ENCODE data around the gene KSR1. TPM values are rescaled to one million over a fixed set of nuclear protein-coding genes. Genes with fewer than 3 reads are reported as not detected.

KSR1 gene
- total RNA-seq, 2 donors from 2014 or later: 33.7 to 46.3 TPM

DNA sequence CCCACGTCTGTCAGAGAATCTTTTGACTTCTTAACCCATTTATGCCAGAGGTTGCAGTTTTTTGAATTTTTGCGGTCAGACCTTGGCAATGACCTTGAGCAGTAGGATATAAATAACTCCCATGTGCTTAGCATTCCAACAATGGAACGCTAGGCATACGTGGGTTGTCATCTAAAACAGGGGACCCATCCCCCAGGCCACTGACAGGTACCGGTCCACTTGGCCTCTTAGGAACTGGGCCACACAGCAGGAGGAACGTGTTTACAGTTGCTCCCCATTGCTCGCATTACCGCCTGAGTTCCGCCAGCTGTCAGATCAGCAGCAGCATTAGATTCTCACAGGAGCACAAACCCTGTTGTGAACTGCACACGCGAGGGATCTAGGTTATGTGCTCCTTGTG lies 97.9 kb downstream of the KSR1 start:
- peaks cover 10% of the 10 kb centered on the region for H3K4me1 ChIP-seq (ENCODE audit: control insufficient read depth, insufficient read depth, low read length)
- no peak overlapping the region for H3K27ac Mint-ChIP-seq
- H3K27me3 ChIP-seq (ENCODE audit: control insufficient read depth, insufficient read depth, low read length, poor library complexity, severe bottlenecking): no peaks in the 10 kb centered on the region
- WGBS, 2 experiments (ENCODE audit: insufficient coverage in 1 of 2, insufficient read length in 1 of 2): 85 to 94% methylated on average over 9 to 11 of the region's 11 CpGs
- no peak overlapping the region for H3K27ac ChIP-seq (ENCODE audit: low read depth, low read length)
- H3K9ac ChIP-seq (ENCODE audit: extremely low read depth, low read length, poor library complexity, severe bottlenecking): no peak overlapping the region
- DNase-seq: no peak
- no peaks in the 10 kb centered on the region for H3K36me3 ChIP-seq (ENCODE audit: control insufficient read depth, insufficient read depth, low read length)
- H3K4me1 Mint-ChIP-seq: peaks cover 35% of the 10 kb centered on the region
- H3K36me3 Mint-ChIP-seq (ENCODE audit: low read depth): peaks cover 19% of the 10 kb centered on the region
- no peaks in the 10 kb centered on the region for H3K27me3 Mint-ChIP-seq (ENCODE audit: insufficient read depth)
- H3K4me3 ChIP-seq (ENCODE audit: low read length): no peak overlapping the region
- TF ChIP-seq, protein P1, sequence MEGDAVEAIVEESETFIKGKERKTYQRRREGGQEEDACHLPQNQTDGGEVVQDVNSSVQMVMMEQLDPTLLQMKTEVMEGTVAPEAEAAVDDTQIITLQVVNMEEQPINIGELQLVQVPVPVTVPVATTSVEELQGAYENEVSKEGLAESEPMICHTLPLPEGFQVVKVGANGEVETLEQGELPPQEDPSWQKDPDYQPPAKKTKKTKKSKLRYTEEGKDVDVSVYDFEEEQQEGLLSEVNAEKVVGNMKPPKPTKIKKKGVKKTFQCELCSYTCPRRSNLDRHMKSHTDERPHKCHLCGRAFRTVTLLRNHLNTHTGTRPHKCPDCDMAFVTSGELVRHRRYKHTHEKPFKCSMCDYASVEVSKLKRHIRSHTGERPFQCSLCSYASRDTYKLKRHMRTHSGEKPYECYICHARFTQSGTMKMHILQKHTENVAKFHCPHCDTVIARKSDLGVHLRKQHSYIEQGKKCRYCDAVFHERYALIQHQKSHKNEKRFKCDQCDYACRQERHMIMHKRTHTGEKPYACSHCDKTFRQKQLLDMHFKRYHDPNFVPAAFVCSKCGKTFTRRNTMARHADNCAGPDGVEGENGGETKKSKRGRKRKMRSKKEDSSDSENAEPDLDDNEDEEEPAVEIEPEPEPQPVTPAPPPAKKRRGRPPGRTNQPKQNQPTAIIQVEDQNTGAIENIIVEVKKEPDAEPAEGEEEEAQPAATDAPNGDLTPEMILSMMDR (conservative IDR thresholded peaks at IDR 0.05): no peak
- peaks cover 2% of the 10 kb centered on the region for H3K9me3 Mint-ChIP-seq
- peaks cover 4% of the 10 kb centered on the region for H3K9me3 ChIP-seq (ENCODE audit: control insufficient read depth, low read length)
- no peak overlapping the region for H3K4me3 Mint-ChIP-seq

DNA sequence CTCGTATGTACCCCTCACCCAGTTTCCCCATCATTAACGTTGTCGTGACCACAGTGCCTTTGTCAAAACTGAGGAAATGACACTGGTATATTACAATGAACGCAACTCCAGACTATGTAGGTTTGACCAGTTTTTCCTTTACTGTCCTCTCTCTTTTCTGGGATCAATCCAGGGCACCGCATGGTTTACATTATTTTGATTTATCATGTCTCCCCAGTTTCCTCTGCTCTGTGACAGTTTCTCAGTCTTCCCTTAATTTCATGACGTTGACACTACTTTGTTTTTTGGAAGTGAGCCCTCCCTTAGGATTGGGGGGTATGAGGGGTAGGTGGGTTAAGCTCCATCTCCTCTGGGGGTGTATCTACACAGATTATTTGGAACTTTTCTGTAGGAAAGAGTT lies 98.7 kb downstream of the KSR1 start:
- Histone ChIP-seq H3K9ac (ENCODE audit: extremely low read depth, low read length, poor library complexity, severe bottlenecking) (no peak overlapping the region), H3K4me3 (ENCODE audit: low read length) (no peak overlapping the region), H3K36me3 (ENCODE audit: control insufficient read depth, insufficient read depth, low read length) (no peaks in the 10 kb centered on the region), H3K27me3 (ENCODE audit: control insufficient read depth, insufficient read depth, low read length, poor library complexity, severe bottlenecking) (no peaks in the 10 kb centered on the region), H3K4me1 (ENCODE audit: control insufficient read depth, insufficient read depth, low read length) (peaks cover 10% of the 10 kb centered on the region), H3K9me3 (ENCODE audit: control insufficient read depth, low read length) (peaks cover 4% of the 10 kb centered on the region), H3K27ac (ENCODE audit: low read depth, low read length) (no peak overlapping the region)
- DNase-seq: no peak
- peaks cover 2% of the 10 kb centered on the region for H3K9me3 Mint-ChIP-seq
- no peaks in the 10 kb centered on the region for H3K27me3 Mint-ChIP-seq (ENCODE audit: insufficient read depth)
- peaks cover 25% of the 10 kb centered on the region for H3K36me3 Mint-ChIP-seq (ENCODE audit: low read depth)
- H3K4me3 Mint-ChIP-seq: no peak overlapping the region
- WGBS, 2 experiments (ENCODE audit: insufficient coverage in 1 of 2, insufficient read length in 1 of 2): 91 to 93% methylated on average over 5 to 6 of the region's 6 CpGs
- no peak overlapping the region for H3K27ac Mint-ChIP-seq
- TF ChIP-seq, protein P1 (conservative IDR thresholded peaks at IDR 0.05): no peak
- peaks cover 40% of the 10 kb centered on the region for H3K4me1 Mint-ChIP-seq

DNA sequence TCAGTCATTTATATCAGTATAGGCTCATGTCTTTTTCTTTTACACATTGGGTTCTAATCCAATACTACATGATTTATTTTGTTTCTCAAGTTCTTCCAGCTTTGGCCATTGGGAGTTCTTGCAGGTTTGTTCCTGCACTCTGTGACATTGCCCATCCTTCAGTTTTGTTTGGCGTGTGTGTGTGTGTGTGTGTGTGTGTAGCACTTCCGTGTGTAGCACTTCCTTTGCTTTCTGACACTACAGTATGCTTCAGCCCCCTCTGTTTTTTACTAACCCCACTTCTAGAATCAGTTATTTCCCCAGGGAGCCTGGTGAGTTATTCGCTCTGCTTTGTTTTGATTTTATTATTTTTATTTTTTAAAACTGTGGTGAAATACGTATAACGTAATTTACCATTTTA lies 99.1 kb downstream of the KSR1 start:
- 83 to 90% methylated on average over 1 to 3 of the region's 5 CpGs for WGBS, 2 experiments (ENCODE audit: insufficient coverage in 1 of 2, insufficient read length in 1 of 2)

More for the DNA sequence above, 99.1 kb downstream of the KSR1 start:
- H3K9me3 Mint-ChIP-seq: peaks cover 2% of the 10 kb centered on the region
- Histone ChIP-seq H3K9me3 (ENCODE audit: control insufficient read depth, low read length) (peaks cover 4% of the 10 kb centered on the region), H3K9ac (ENCODE audit: extremely low read depth, low read length, poor library complexity, severe bottlenecking) (no peak overlapping the region), H3K36me3 (ENCODE audit: control insufficient read depth, insufficient read depth, low read length) (no peaks in the 10 kb centered on the region), H3K4me3 (ENCODE audit: low read length) (no peak overlapping the region), H3K27me3 (ENCODE audit: control insufficient read depth, insufficient read depth, low read length, poor library complexity, severe bottlenecking) (no peaks in the 10 kb centered on the region), H3K4me1 (ENCODE audit: control insufficient read depth, insufficient read depth, low read length) (peaks cover 10% of the 10 kb centered on the region), H3K27ac (ENCODE audit: low read depth, low read length) (no peak overlapping the region)
- no peak overlapping the region for H3K4me3 Mint-ChIP-seq
- H3K27me3 Mint-ChIP-seq (ENCODE audit: insufficient read depth): no peaks in the 10 kb centered on the region
- DNase-seq: no peak
- TF ChIP-seq, protein P1 (conservative IDR thresholded peaks at IDR 0.05): no peak
- H3K36me3 Mint-ChIP-seq (ENCODE audit: low read depth): peaks cover 25% of the 10 kb centered on the region
- peaks cover 40% of the 10 kb centered on the region for H3K4me1 Mint-ChIP-seq
- H3K27ac Mint-ChIP-seq: no peak overlapping the region
